HG02943 (cell line): ENCODE measurements around the gene SLC13A4.
"Not testable (repeated sequence)": the region's sequence is repeated elsewhere in the genome, so short reads cannot be mapped to it uniquely, and the experiment has no call there.

Experiments used
- ATAC-seq: cut with Tn5 transposase; IDR thresholded peaks from one replicate; pipeline ENCODE4 v1.9.1; 2021; ENCODE audit warnings: mild to moderate bottlenecking, low read depth, moderate library complexity; ENCODE audit not compliant: unreplicated experiment

Gene SLC13A4

DNA sequence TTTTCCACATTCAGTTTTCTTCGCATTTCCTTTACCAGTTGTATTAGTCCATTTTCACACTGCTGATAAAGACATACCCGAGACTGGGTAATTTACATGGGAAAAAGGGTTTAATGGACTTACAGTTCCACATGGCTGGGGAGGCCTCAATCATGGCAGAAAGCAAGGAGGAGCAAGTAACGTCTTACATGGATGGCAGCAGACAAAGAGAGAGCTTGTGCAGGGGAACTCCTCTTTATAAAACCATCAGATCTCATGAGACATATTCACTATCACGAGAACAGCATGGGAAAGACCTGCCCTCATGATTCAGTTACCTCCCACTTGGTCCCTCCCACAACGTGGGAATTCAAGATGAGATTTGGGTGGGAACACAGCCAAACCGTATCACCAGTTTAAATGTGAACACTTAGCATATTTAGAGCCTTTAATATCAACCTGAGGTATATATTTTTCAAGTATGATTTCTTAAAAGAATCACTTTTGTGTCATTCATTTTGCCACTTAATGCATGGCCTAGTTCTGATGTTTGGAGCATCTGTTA, 59.1 kb downstream of the SLC13A4 start:
- not testable (repeated sequence) for ATAC-seq

DNA sequence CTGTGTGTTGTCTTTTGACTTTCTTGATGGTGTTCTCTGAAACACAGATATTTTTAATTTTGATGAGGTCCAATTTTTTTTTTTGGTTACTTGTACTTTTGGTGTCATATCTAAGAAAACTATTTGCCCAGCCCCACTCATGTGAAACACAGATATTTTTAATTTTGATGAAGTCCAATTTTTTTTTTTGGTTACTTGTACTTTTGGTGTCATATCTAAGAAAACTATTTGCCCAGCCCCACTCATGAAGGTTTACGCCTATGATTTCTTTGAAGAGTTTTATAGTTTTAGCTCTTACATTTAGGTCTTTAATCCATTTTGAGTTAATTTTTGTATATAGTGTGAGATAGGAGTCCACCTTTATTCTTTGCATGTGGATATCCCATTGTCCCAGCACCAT, 60.4 kb downstream of the SLC13A4 start:
- not testable (repeated sequence) for ATAC-seq

DNA sequence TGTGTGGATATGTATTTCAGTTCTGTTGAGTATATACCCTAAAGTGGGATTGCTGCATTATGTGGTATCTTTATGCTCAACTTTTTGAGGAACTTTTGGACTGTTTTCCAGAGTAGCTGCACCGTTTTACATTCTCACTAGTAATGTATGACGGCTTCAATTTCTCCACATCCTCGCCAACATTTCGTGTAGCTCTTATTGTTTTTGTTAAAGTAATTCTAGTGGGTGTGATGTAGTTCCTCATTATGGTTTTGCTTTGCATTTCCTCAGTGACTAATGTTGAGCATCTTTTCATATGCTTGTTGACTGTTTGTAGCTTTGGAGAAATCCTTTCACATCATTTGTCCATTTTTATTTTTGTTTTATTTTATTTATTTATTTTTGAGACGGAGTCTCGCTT, 61.1 kb downstream of the SLC13A4 start:
- no peak for ATAC-seq

DNA sequence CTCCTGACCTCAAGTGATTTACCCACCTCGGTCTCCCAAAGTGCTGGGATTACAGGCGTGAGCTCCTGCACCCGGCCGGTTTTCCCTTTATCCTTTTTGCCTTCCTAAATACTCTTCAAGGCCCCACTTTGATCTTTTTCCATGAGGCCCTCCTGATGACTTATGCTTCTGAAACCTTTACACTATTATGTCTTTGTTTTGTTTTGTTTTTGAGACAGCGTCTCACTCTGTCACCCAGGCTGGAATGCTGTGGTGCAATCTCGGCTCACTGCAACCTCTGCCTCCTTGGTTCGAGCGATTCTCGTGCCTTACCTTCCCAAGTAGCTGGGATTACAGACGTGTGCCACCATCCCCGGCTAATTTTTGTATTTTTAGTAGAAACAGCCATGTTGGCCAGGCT, 61.8 kb downstream of the SLC13A4 start:
- no peak for ATAC-seq

DNA sequence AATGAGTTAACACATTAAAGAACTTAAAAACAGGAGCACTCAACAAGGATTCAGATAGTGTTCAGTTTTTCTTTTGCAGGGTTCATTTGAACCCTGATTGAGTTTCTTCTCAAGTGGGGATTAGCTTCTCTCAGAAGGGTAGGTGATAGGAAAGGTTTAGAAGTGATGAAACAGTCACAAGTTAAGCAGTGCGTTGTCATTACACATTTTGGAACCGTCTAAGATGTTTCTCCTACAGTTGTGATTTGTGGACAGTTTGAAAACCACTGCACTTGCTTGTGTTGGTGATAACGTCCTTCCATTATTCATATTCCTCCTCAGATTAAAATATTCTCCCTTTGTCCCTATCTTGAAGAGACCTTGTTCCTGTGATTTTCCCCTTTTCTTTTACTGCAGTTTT, 62.9 kb downstream of the SLC13A4 start:
- no peak for ATAC-seq

DNA sequence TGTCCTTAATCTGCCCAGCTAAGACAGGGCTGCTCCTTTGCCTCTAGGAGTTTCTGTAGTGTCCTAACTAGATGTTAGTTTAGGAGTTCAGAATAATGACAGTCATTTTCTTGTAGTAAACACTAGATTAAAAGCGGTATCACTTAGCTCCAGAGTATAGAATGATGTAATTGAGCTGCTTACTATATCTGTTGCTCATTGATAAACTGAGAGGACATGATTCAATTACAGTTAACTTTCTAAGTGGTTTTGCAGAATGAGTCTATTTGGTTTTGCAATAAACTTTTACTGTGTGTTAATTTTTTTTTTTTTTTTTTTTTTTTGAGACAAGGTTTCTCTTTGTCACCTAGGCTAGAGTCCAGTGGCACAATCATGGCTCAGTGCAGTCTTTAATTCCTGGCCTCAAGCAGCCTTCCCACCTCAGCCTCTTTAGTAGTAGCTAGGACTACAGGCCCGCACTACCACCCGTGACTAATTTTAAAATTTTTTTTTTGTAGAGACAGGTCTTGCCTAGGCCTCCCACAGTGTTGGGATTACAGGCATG, 63.9 kb downstream of the SLC13A4 start:
- no peak for ATAC-seq

DNA sequence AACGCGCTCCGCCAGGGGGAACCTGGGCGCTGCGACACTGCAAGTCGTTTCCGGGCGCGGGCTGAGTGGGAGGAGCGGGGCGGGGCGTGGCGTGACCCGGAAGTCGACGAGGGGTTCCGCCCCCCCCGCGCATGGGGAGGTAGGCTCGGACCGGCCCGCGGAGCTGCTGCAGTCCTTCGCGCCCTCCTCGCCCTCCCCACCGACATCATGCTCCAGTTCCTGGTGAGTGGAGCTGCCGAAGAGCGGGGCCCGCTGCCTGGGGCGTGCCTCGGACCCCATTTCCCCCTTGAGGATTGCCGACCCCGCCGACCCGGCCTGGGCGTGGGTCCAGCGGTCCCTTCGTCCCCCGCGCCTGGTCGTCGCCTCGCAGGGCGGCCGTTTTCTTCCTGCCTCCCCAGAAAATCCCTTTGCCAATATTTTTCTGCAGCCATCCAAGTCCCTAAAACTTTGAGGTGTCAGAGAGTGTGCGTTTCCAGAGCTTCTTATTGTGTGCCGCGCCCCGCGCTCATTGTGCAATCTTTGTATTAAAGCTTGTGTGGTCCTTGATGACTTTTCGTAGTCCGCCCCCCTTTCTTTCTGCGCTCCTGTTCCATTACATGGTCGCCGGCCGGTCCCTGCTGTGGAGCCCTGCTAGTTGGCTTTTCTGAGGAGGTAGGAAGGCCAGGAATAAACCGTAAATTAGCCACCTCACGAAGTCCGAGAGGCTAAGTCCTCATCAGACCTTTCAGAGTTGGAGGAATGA, 65.4 kb downstream of the SLC13A4 start, which contains the start of gene STMP1:
Gene STMP1, plus strand, starts transcription at position 142 of the 742 bp plus-strand sequence.
- peak; percentile 98 for ATAC-seq

DNA sequence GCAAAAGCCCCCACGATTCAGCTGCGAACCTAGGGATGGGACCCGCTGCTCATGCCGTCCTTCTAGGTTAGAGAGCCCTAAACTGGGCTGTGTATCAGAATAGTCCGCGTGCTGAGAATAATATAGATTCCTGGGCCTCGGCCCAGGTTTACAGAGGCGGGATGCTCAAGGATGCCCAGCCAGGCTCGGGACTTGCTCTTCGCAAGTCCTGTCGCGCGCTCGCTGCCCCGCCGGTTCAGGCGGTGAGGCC, 65.9 kb downstream of the SLC13A4 start:
- ATAC-seq, result no peak

DNA sequence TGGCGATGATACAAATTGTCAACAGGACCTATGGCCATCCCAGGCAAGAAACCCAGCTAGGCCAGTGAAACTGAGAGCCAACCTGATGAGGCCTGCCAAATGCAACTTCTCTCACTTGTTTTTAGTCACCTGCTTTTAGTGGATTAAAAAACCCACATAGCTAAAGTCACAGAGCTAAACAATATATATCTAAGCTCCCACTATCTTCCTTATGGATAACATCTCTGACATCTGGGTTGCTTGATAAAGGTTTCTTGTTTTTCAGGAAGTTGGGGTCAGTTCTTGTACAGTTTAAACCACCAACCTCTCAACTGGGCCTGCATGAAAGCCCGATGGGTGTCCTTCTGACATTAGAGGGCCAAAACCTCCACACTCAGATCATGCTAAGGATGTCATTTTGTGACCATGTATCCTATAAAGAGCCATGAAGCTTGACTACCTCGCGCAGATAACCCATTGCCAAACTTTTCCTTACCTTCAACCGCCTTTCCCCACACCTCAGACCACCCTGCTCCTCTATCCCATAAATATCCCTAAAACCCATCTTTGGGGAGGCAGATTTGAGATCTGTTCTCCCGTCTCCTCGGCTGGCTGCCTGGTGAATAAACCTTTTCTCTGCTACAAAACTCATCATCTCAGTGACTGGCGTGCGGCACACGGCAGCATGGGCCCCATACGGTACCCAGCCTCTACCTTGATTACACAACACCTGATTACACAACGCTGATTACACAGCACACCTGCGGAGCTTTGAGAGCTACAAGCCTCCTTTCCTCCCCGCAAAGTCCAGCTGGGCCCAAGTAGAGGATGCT, 66.5 kb downstream of the SLC13A4 start:
- no peak for ATAC-seq

DNA sequence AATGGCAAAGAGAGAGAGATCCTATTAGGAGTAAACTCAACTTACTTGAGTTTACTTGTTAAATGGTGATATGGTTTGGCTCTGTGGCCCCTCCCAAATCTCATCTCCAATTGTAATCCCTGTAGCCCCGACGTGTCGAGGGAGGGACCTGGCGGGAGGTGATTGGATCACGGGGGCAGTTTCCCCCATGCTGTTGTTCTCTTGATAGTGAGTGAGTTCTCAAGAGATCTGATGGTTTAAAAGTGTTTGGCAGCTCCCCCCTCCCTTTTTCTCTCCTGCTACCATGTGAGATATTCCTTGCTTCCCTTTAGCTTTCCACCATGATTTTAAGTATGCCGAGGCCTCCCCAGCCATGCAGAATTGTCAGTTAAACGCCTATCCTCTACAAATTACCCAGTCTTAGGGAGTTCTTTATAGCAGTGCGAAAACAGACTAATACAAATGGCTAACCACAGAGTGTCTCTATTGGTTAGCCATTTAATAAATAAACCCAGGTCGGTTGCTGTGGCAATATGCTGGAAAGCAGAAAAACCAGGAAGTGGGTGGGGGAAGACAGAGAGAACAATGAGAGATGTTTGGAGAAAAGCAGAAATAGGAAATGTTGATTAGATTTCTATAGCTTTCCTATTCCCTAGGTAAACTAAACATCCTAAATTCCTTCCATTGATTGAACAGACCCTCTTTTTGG, 68.7 kb downstream of the SLC13A4 start:
- ATAC-seq, result no peak

DNA sequence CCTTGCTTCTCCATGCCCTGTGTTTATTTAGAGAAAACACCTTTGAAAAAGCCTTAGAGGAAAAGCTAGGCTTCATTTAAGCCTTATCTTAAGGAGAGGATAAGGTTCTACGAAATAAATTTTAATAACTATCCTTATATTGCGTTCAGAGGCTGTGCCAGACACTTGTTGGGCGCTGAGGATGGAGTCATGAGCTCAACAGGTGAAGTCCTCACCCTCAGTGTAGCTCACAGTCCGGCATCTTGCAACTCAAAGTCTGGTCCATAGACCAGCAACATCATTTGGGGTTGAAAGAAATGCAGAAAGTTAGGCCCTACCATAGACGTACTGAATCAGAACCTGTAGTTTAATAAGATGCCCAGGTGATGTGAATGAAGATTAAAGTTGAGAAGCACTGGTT, 69.4 kb downstream of the SLC13A4 start:
- no peak for ATAC-seq

DNA sequence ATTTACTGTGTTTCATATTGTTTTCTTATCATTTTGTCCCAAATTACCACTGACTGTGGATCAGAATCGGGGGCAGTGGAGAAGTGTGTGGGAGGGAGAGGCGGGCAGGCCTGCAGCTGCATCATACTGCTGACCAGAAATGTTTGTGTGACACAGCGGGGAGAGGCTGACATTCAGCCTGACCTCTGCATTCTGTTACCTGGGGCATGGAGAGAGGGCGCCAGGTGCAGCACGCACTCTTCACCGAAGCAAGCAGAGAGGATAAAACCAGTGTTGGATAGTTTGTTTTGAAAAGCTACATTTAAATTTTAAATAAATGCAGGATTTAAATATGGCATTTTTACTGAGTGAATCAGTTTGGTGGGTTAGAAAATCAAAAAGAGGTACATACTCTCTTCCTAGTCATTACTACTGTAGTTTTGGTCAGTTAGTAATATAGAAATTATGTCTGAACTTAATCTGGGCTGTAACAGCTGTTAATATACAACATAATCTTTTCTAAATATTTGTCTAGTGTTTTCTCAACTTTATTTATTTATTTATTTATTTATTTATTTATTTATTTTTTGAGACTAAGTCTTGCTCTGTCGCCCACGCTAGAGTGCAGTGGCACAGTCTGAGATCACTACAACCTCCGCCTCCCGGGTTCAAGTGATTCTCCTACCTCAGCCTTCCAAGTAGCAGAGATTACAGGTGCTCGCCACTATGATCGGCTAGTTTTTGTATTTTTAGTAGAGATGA, 74.5 kb downstream of the SLC13A4 start:
- ATAC-seq, result no peak

DNA sequence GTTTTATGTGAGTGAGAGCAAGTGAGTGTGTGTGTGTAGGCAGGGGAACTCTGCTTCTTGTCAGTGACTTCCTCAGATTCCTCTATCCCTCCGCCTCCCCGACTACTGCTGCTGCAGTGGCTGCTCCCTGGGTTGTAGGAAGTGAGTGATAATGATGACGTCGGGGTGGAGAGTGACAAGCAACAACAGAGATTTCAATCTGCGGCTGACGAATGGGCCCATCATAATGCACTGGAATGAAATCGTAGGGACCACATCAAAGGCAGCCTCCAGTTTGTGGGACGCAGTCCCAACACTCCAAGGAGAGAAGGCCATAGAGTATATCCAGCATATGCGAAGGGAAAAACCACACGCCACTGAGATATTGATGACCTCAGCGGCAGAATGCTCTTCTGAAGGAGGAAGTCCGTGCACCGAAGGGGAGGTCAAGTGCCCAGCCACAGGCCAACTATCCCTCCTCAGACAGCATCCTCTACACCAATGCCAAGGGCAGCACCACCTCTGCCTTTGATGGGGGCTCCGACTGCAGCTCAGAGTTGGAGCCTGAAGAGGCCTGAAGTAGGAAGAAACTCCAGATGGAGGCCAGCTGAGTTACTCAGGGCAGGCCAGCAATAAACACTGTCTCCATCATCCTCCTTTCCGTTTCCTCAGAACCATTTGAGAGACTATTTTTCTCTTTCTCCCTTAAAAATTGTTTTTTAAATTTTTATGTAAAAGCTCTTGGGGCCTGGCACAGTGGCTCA, 77.0 kb downstream of the SLC13A4 start:
- no peak for ATAC-seq

DNA sequence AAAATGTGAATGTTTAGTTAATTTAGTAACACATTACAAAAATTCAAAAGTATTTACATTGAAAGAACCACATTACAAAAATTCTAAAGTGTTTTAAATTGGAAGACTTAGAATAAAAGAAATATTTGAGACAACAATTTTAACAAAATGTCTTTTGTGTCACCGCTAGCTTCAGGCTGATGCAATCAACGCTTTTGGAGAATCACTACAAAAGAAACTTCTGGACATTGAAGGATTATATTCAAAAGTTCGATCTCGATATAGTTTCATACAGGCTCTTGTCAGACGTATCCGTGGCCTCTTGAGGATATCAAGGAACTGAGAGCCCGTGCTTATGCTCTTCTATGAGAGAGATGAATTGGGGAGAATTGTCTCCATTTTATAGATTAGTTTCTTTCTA, 79.8 kb downstream of the SLC13A4 start:
- no peak for ATAC-seq

DNA sequence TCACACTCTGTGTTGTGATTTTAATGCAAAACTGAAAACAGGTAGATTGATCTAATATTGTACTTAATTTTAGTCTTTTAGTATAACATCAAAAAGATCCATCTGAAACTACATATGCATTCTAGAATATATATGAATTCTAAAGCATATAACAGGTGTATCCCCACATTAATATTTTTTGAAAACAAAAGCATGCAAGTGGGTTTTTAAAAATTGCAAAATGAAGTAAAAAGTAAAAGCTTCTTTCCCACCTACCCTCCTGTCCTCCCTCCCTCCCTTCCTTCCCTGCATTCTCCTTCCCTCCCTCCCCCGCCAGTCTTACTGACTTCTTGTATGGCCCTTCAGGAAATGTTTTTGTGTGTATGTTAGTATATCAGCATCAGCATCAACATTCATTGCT, 80.2 kb downstream of the SLC13A4 start:
- ATAC-seq, result no peak

DNA sequence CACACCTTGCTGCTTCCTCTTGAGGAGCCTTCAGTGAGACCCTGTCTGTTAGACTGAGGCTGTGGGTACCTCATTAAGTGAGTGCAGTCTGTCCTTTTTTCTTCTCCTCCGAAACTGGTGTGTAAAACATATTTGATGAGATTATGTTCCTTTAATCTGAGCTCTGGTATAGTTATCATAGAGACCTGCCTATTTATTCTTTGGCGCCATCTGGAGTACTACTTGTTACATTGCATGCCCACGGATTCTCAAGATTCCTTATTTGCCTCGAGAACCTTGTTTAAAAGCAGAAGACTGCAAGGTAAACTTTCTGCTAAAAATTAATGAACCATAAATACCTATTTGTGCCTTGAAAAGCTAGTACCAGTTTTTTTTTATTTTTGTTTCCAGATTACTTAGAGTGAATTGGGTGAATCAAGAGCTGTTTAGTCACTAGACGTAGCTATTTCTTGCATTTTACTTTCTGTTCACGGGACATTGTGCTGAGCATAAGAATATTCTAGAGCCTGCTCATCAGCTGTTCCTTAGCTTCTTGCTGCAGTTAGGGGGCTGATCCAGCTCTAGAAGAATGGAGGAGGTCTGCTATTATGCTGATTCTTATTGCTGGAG, 82.6 kb downstream of the SLC13A4 start:
- no peak for ATAC-seq

DNA sequence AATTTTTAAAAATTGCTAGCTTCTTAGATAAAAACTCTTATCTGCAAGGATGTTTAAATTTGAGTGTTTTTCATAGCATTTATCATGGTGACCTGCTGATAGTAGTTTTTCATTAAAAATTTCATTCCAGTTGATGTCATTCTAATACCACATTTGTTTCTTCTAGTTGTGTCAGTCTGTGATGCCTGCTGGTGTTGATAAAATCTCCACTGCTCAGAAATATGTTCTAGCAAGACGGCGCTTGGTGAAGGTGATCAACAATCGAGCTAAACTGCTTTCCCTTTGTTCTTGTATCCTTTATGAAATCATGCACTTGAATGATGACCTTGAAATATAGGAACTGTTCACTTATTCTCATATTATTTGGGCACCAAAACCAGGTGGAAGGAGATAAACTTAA, 83.3 kb downstream of the SLC13A4 start:
- no peak for ATAC-seq

DNA sequence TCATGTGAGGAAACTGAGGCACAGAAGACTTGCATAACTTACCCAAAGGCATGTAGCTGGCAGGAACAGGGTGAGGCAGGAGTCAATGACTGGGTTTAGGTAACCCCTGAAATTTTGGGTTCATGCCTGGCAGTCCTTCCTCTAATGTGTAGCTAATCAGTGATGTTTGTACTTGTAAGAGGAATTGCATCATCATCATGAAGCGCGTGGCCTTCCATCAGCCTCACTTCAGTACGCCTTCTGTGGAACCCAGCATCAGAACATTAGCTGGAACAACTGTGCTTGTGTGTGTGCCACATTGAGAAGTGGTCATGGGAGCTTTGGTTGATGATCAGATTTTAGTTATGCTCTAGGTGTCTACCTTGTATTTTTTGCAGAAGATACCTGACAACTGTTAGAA, 83.8 kb downstream of the SLC13A4 start:
- no peak for ATAC-seq

DNA sequence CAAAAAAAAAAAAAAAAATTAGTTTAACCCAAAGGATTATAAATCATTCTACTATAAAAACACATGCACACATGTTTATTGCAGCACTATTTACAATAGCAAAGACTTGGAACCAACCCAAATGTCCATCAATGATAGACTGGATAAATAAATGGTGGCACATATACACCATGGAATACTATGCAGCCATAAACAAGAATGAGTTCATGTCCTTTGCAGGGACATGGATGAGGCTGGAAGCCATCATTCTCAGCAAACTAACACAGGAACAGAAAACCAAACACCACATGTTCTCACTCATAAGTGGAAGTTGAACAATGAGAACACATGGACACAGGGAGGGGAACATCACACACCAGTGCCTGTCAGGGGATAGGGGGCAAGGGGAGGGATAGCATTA, 88.3 kb downstream of the SLC13A4 start:
- ATAC-seq, result not testable (repeated sequence)
